Nephron progenitor cell (in vitro differentiated cells): ENCODE data around the gene ZNF467.
A peak's percentile ranks its signal among the peaks of the same experiment; 100 is the strongest.

Experiments
- DNase-seq: peaks from one replicate; pipeline ENCODE4 v3.0.0; 2021
- H3K27ac Mint-ChIP-seq: 2 replicates; pipeline ENCODE4 v1.8.0; 2021; ENCODE audit warnings: mild to moderate bottlenecking, moderate library complexity, mixed read lengths
- H3K27me3 Mint-ChIP-seq: 2 replicates; pipeline ENCODE4 v1.8.0; 2021; ENCODE audit warnings: mild to moderate bottlenecking, low read depth, mixed read lengths; ENCODE audit not compliant: poor library complexity
- H3K36me3 Mint-ChIP-seq: 2 replicates; pipeline ENCODE4 v1.8.0; 2021; ENCODE audit warnings: low read depth, mixed read lengths
- H3K4me1 Mint-ChIP-seq: 2 replicates; pipeline ENCODE4 v1.8.0; 2021; ENCODE audit warnings: mixed read lengths
- H3K4me3 Mint-ChIP-seq: 2 replicates; pipeline ENCODE4 v1.8.0; 2021; ENCODE audit warnings: mild to moderate bottlenecking, moderate library complexity, mixed read lengths
- H3K9me3 Mint-ChIP-seq: 2 replicates; pipeline ENCODE4 v1.8.0; 2021; ENCODE audit warnings: mild to moderate bottlenecking, moderate library complexity, mixed read lengths
- TF ChIP-seq, protein P1 (sequence below): fragments of 200-600 bp; sonication (generic); IDR thresholded peaks from 2 replicates; pipeline ENCODE4 v1.5.0; 2021; ENCODE audit warnings: antibody characterized with exemption

Gene ZNF467

DNA sequence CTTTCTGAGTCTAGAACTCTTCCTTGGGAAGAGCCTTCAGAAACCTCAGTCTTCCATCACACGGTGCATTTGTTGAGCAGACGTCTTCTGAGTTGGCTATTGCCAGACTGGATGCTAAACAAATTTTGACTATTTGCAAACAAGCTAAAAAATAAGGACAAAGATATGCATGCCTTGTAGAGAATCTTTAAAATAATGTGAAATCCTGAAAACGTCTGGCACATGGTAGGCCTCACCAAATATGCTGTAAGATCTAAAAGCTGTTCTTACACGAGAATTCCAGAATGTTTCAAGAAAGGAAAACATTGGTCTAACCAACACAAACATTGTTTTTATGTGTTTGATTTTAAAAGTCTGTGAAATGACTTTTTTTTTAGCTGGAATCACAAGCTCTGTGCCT lies 11.3 kb downstream of the ZNF467 start:
- H3K9me3 Mint-ChIP-seq, result no peaks in the 10 kb centered on the region
- H3K27ac Mint-ChIP-seq, result no peak overlapping the region
- peaks cover 88% of the 10 kb centered on the region for H3K27me3 Mint-ChIP-seq
- no peak overlapping the region for H3K4me3 Mint-ChIP-seq
- H3K4me1 Mint-ChIP-seq, result peaks cover 51% of the 10 kb centered on the region
- DNase-seq, result no peak
- peaks cover 12% of the 10 kb centered on the region for H3K36me3 Mint-ChIP-seq
- TF ChIP-seq, protein P1, sequence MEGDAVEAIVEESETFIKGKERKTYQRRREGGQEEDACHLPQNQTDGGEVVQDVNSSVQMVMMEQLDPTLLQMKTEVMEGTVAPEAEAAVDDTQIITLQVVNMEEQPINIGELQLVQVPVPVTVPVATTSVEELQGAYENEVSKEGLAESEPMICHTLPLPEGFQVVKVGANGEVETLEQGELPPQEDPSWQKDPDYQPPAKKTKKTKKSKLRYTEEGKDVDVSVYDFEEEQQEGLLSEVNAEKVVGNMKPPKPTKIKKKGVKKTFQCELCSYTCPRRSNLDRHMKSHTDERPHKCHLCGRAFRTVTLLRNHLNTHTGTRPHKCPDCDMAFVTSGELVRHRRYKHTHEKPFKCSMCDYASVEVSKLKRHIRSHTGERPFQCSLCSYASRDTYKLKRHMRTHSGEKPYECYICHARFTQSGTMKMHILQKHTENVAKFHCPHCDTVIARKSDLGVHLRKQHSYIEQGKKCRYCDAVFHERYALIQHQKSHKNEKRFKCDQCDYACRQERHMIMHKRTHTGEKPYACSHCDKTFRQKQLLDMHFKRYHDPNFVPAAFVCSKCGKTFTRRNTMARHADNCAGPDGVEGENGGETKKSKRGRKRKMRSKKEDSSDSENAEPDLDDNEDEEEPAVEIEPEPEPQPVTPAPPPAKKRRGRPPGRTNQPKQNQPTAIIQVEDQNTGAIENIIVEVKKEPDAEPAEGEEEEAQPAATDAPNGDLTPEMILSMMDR, result no peak

DNA sequence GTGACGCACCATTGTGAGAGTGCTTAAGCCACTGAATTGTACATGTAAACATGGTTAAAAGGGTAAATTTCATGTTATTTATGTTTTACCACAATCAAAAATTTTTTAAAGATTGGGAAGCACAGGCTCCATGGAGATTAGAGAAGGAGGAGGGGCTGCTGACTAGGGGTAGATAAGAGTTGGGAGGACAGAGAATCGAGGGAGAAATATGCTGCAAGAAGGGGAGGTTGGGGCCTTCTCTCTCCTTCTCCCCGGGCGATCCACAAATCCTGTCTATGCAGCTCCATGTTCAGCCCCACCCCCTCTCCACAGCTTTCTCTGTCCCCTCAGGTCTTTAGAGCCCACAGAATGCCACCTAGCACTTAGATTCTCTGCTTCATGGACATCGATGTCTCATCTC lies 12.1 kb downstream of the ZNF467 start:
- Mint-ChIP-seq H3K27ac (no peak overlapping the region), H3K27me3 (peaks cover 87% of the 10 kb centered on the region), H3K4me1 (peaks cover 45% of the 10 kb centered on the region), H3K4me3 (no peak overlapping the region), H3K9me3 (peaks cover 4% of the 10 kb centered on the region), H3K36me3 (peaks cover 4% of the 10 kb centered on the region)
- TF ChIP-seq, protein P1, result no peak
- no peak for DNase-seq

DNA sequence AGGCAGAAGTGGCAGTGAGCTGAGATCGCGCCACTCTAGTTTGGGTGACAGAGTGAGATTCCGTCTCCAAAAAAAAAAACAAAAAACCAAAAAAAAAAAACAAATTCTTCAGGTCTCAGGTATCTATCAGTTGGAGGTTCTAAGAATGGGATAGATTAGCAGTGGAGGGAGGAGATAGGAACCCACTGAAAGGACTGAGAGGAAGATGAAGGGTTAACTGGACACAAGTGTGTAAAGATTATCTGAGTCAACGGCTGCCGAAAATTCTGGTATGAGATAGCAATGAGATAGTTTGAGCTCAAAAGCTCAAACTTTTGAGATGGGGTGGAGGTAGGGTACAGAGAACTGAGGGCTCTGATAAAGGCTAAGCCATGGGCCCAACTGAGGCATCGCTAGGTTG lies 12.8 kb downstream of the ZNF467 start:
- peaks cover 86% of the 10 kb centered on the region for H3K27me3 Mint-ChIP-seq
- TF ChIP-seq, protein P1, result no peak
- no peak overlapping the region for H3K27ac Mint-ChIP-seq
- DNase-seq, result no peak
- H3K4me3 Mint-ChIP-seq, result no peak overlapping the region
- peaks cover 43% of the 10 kb centered on the region for H3K4me1 Mint-ChIP-seq
- H3K9me3 Mint-ChIP-seq, result peaks cover 4% of the 10 kb centered on the region
- H3K36me3 Mint-ChIP-seq, result no peaks in the 10 kb centered on the region

DNA sequence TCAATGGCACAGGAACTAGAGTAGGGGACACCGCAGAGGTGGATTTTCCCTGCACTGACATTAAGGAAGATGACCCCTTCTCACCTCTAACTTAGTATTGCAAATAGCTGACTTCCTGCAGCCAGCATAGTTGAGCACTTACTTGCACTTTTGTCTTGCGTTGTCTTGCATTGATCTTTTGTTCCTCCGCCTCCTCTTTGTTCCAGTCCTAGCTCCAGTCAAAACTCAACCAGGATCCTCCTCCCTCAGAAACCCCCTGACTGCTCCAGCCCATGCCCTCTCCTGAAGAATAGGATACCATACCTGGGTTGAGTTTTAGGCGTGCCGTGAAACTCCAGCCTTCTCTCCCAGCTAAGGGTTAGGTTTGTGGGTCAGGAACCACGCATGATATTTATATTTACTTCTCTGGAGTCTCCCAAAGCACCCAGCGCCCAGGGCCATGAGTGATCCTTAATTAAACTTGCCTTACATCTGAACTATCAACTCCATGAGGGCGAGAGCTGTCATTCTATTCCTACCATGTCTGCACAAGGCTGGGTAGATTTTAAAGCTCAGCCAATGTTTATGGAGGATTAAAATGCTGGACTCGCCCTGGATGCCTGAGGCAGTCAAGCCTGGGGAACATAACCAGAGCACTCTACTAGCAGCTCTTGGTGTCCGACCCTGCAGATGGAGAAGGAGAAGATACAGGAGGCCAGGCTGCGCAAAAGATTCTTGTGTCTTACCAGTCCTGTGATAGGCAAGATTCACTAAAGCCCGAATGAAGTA lies 14.1 kb downstream of the ZNF467 start:
- Mint-ChIP-seq H3K27me3 (peaks cover 74% of the 10 kb centered on the region), H3K9me3 (peaks cover 4% of the 10 kb centered on the region), H3K36me3 (no peaks in the 10 kb centered on the region), H3K4me3 (no peak overlapping the region), H3K4me1 (peaks cover 44% of the 10 kb centered on the region), H3K27ac (no peak overlapping the region)
- TF ChIP-seq, protein P1, result no peak
- no peak for DNase-seq

DNA sequence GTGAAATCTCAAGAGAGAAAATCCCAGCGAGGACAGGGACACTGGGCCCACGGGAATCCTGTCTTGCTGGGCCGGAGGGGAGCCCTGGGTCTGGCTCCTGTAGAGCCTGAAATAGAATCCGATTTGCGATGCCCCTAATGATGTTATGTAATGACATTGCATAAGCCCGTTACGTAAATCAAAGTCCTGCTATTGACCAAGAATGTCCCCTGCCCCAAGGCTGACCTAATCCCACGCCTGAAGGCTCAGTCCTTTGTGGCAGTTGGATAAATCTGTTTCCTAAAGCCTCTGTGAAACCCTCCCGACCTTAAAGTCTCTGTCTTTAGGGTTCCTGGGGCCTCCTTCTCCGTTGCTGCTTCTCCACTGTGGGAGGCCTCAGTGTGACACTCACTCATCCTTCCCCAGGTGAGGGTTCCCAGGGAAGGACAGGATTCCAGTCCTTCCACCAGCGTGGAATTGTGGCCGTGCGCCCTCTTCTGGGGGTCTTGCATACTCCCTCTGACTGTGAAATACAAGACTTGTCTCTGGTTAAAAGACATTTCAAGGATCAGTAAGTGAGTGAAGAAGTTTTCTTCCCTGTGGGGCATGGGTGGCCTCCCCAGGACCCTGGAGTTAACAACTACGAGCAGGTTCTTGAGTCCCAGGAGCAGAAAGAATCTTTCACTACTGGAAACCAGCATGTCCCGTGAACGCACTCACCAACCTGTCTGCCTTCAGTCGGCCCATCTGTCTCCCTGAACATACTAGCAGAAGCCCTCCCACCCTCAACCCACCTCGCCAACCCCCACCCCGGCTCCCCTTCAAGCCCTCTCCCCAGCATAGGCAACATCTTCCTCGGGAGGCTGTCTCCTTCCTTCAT lies 19.8 kb downstream of the ZNF467 start:
- Mint-ChIP-seq H3K36me3 (peaks cover 6% of the 10 kb centered on the region), H3K27me3 (peaks cover 25% of the 10 kb centered on the region), H3K27ac (no peak overlapping the region), H3K4me1 (peaks cover 53% of the 10 kb centered on the region), H3K9me3 (peaks cover 22% of the 10 kb centered on the region), H3K4me3 (no peak overlapping the region)
- TF ChIP-seq, protein P1, result peak; percentile 75
- DNase-seq, result peak; percentile 81
